Ishikawa (cell line): Measurements from ENCODE around the gene PCID2.

Source experiments
- CEBPB ChIP-seq: IDR thresholded peaks from 2 replicates; pipeline ENCODE4 v1.6.1; 2012
- CREB1 ChIP-seq: IDR thresholded peaks from 2 replicates; pipeline ENCODE4 v1.6.1; 2012; ENCODE audit warnings: low read depth
- EGR1 ChIP-seq: IDR thresholded peaks from 2 replicates; pipeline ENCODE4 v1.6.1; 2012
- EP300 ChIP-seq: IDR thresholded peaks from 2 replicates; pipeline ENCODE4 v1.6.1; 2012; ENCODE audit warnings: borderline replicate concordance
- FOXM1 ChIP-seq: IDR thresholded peaks from 2 replicates; pipeline ENCODE4 v1.6.1; 2012; ENCODE audit warnings: low read depth, borderline replicate concordance
- NFIC ChIP-seq: IDR thresholded peaks from 2 replicates; pipeline ENCODE4 v1.6.1; 2012
- RAD21 ChIP-seq: IDR thresholded peaks from 2 replicates; pipeline ENCODE4 v1.6.1; 2012; ENCODE audit warnings: low read depth
- TAF1 ChIP-seq: IDR thresholded peaks from 2 replicates; pipeline ENCODE4 v1.6.1; 2012; ENCODE audit warnings: low read depth, mild to moderate bottlenecking
- TCF12 ChIP-seq: IDR thresholded peaks from 2 replicates; pipeline ENCODE4 v1.6.1; 2012; ENCODE audit warnings: low read depth
- TEAD4 ChIP-seq: IDR thresholded peaks from 2 replicates; pipeline ENCODE4 v1.6.1; 2012
- YY1 ChIP-seq: IDR thresholded peaks from 2 replicates; pipeline ENCODE4 v1.6.1; 2012; ENCODE audit warnings: low read depth
- ZBTB7A ChIP-seq: IDR thresholded peaks from 2 replicates; pipeline ENCODE4 v1.6.1; 2012; ENCODE audit warnings: low read depth
- TF ChIP-seq, protein P1 (sequence below): IDR thresholded peaks from 2 replicates; pipeline ENCODE4 v1.6.1; 2012
- TF ChIP-seq, protein P2 (sequence below): IDR thresholded peaks from 2 replicates; pipeline ENCODE4 v1.6.1; 2012; ENCODE audit warnings: low read depth, mild to moderate bottlenecking
- TF ChIP-seq, protein P3 (sequence below): IDR thresholded peaks from 2 replicates; pipeline ENCODE4 v1.6.1; 2012

The PCID2 gene

DNA sequence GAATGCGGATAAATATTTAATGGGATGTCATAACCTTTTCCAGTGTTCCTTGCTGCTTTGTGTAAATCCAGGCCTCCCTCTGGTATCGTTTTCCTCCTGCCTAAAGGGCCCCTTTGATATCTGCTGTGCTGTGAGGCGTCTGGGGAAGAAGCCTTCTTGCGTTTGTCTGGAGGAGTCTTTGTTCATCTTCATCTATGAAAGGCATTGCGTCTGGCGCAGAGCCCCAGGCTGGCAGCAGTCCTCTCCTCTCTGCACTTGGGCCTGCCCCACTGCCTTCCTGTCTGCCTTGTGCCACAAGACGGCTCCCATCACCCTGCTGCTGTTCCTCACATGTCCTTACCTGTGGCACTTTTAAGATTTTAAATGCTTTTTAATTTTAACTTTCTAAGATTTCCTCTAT, 40.3 kb downstream of the PCID2 start:
- TF ChIP-seq FOXM1 = no peak
- TF ChIP-seq TAF1 = no peak
- no peak for TF ChIP-seq TCF12
- TF ChIP-seq EGR1 = no peak
- no peak for TF ChIP-seq ZBTB7A
- TF ChIP-seq CREB1 = no peak
- TF ChIP-seq, protein P1, sequence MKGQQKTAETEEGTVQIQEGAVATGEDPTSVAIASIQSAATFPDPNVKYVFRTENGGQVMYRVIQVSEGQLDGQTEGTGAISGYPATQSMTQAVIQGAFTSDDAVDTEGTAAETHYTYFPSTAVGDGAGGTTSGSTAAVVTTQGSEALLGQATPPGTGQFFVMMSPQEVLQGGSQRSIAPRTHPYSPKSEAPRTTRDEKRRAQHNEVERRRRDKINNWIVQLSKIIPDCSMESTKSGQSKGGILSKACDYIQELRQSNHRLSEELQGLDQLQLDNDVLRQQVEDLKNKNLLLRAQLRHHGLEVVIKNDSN = no peak
- TF ChIP-seq CEBPB = no peak
- TF ChIP-seq, protein P2, sequence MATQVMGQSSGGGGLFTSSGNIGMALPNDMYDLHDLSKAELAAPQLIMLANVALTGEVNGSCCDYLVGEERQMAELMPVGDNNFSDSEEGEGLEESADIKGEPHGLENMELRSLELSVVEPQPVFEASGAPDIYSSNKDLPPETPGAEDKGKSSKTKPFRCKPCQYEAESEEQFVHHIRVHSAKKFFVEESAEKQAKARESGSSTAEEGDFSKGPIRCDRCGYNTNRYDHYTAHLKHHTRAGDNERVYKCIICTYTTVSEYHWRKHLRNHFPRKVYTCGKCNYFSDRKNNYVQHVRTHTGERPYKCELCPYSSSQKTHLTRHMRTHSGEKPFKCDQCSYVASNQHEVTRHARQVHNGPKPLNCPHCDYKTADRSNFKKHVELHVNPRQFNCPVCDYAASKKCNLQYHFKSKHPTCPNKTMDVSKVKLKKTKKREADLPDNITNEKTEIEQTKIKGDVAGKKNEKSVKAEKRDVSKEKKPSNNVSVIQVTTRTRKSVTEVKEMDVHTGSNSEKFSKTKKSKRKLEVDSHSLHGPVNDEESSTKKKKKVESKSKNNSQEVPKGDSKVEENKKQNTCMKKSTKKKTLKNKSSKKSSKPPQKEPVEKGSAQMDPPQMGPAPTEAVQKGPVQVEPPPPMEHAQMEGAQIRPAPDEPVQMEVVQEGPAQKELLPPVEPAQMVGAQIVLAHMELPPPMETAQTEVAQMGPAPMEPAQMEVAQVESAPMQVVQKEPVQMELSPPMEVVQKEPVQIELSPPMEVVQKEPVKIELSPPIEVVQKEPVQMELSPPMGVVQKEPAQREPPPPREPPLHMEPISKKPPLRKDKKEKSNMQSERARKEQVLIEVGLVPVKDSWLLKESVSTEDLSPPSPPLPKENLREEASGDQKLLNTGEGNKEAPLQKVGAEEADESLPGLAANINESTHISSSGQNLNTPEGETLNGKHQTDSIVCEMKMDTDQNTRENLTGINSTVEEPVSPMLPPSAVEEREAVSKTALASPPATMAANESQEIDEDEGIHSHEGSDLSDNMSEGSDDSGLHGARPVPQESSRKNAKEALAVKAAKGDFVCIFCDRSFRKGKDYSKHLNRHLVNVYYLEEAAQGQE = no peak
- TF ChIP-seq NFIC = no peak
- TF ChIP-seq TEAD4 = no peak
- TF ChIP-seq RAD21 = no peak

DNA sequence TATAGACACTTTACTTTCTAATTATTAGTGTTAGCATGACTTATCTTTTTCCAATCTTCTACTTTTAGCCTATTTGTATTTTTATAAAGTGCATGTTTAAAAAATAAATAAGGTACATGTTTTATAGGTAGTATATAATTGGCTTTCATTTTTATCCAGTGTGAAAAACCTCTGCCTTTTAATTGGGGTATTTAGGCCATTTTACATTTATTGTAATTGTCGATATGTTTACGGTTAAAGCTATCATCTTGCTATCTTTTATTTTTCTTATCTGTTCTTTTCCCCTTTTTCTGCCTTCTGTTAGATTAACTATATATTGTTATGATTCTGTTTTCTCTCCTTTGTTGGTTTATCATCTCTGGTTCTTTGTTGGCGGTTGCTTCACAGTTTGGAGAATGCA, 40.9 kb downstream of the PCID2 start:
- TF ChIP-seq CEBPB (no peak), ZBTB7A (no peak), YY1 (no peak)
- TF ChIP-seq, protein P2 = no peak

DNA sequence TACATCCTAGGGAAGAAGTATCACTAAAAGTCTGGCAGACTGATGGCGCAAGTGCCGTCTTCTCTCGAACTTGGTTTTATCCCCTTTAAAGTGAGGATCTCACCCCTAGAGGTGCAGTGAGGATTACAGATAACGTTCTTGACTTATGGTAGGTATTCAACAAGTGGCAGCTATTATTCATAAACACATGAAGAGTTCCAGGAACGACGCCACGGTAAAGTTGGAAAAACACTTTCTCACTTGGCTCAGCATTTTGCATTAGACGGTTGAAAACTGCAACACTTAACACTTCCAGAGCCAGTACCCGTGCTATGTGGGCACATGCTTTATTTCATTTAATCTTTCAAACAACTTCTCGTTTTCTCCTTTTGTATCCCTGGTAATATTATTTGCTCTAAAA, 41.3 kb downstream of the PCID2 start:
- TF ChIP-seq YY1 (no peak), EGR1 (no peak)
- TF ChIP-seq, protein P3, sequence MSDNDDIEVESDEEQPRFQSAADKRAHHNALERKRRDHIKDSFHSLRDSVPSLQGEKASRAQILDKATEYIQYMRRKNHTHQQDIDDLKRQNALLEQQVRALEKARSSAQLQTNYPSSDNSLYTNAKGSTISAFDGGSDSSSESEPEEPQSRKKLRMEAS = no peak
- TF ChIP-seq, protein P2 = no peak

DNA sequence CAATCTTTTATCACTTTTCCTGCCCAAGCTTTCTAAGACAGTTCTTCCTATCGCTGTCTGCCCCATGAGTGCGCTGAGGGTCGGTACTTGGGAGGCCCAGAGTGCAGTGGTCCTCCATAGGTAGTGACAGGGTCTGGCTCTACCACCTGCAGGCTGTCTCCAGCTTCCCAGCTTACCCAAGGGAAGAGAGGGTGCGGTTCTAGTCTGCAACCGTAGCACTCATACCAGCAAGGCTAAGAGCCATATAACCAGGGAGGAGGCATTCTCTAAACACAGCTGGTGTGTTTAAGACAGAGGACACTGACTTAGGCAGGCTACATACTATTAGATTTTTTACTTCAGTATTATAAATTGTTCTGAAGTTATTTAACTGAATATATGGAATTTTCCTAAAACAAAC, 41.8 kb downstream of the PCID2 start:
- TF ChIP-seq, protein P3 = no peak
- TF ChIP-seq ZBTB7A (no peak), TEAD4 (no peak), TCF12 (no peak), YY1 (no peak), CEBPB (no peak), CREB1 (no peak), RAD21 (no peak), FOXM1 (no peak), EP300 (no peak), TAF1 (no peak), EGR1 (no peak), NFIC (no peak)
- TF ChIP-seq, protein P2 = no peak
- TF ChIP-seq, protein P1 = no peak
